NCI-H2029 (cell line): ENCODE measurements around the gene ELMO1.

Experiments used
- DNase-seq: peaks from one replicate; lab custom pipeline; 2025; lab: John Stamatoyannopoulos, UW

The ELMO1 gene

GRCh38 chr7:36944838-36945237, 503.8 kb downstream of the ELMO1 start:
- no peak for DNase-seq

GRCh38 chr7:36943591-36944435, 504.9 kb downstream of the ELMO1 start:
- no peak for DNase-seq

- no peak for DNase-seq
Observed at GRCh38 chr7:36942955-36943354, 505.7 kb downstream of the ELMO1 start.

GRCh38 chr7:36942541-36942940, 506.1 kb downstream of the ELMO1 start:
- no peak for DNase-seq

GRCh38 chr7:36942025-36942424, 506.6 kb downstream of the ELMO1 start:
- no peak for DNase-seq

GRCh38 chr7:36941359-36941758, 507.3 kb downstream of the ELMO1 start:
- no peak for DNase-seq

- DNase-seq, result no peak
Observed at GRCh38 chr7:36939816-36940215, 508.8 kb downstream of the ELMO1 start.

- DNase-seq, result no peak
Observed at GRCh38 chr7:36937754-36938563, 510.7 kb downstream of the ELMO1 start.

GRCh38 chr7:36931892-36932291, 516.8 kb downstream of the ELMO1 start:
- DNase-seq, result no peak

GRCh38 chr7:36929791-36930190, 518.9 kb downstream of the ELMO1 start:
- DNase-seq, result no peak

- DNase-seq, result no peak
Observed at GRCh38 chr7:36928718-36929117, 519.9 kb downstream of the ELMO1 start.

GRCh38 chr7:36928311-36928710, 520.4 kb downstream of the ELMO1 start:
- no peak for DNase-seq

- DNase-seq, result no peak
Observed at GRCh38 chr7:36925691-36926090, 523.0 kb downstream of the ELMO1 start.

- DNase-seq, result no peak
Observed at GRCh38 chr7:36925207-36925606, 523.5 kb downstream of the ELMO1 start.

GRCh38 chr7:36923943-36924436, 524.7 kb downstream of the ELMO1 start:
- no peak for DNase-seq

GRCh38 chr7:36923185-36923584, 525.5 kb downstream of the ELMO1 start:
- DNase-seq, result no peak

GRCh38 chr7:36920433-36920832, 528.2 kb downstream of the ELMO1 start:
- DNase-seq, result no peak

- no peak for DNase-seq
Observed at GRCh38 chr7:36919738-36920137, 528.9 kb downstream of the ELMO1 start.

GRCh38 chr7:36918591-36918990, 530.1 kb downstream of the ELMO1 start:
- DNase-seq, result no peak

- no peak for DNase-seq
Observed at GRCh38 chr7:36916619-36917018, 532.0 kb downstream of the ELMO1 start.

GRCh38 chr7:36916116-36916515, 532.5 kb downstream of the ELMO1 start:
- no peak for DNase-seq

GRCh38 chr7:36911788-36912187, 536.9 kb downstream of the ELMO1 start:
- no peak for DNase-seq

GRCh38 chr7:36910859-36911258, 537.8 kb downstream of the ELMO1 start:
- DNase-seq, result no peak
